WERI-Rb-1 (cell line): ENCODE data around the gene NECTIN1.
A peak's percentile ranks its signal among the peaks of the same experiment; 100 is the strongest.

Experiments
- DNase-seq: peaks from one replicate; pipeline ENCODE4 v3.0.0-alpha.2; 2020
- H3K27ac ChIP-seq: fragments of 250-450 bp; sonication (Bioruptor Pico); 2 replicates; pipeline ENCODE4 v1.5.1; 2020; ENCODE audit warnings: mild to moderate bottlenecking, moderate library complexity
- H3K27me3 ChIP-seq: fragments of 250-450 bp; sonication (Bioruptor Pico); 2 replicates; pipeline ENCODE4 v1.5.1; 2021; ENCODE audit warnings: mild to moderate bottlenecking, low read depth, moderate library complexity; ENCODE audit not compliant: insufficient read depth, severe bottlenecking
- H3K36me3 ChIP-seq: fragments of 250-450 bp; sonication (Bioruptor Pico); 2 replicates; pipeline ENCODE4 v1.5.1; 2020; ENCODE audit warnings: mild to moderate bottlenecking, moderate library complexity
- H3K4me3 ChIP-seq: 2 replicates; pipeline ENCODE4 v1.5.1; 2011; ENCODE audit warnings: low read depth, mild to moderate bottlenecking, control low read depth, low read length
- H3K9me3 ChIP-seq: fragments of 250-450 bp; sonication (Bioruptor Pico); 2 replicates; pipeline ENCODE4 v1.5.1; 2021; ENCODE audit warnings: mild to moderate bottlenecking, moderate library complexity; ENCODE audit not compliant: severe bottlenecking
- CTCF ChIP-seq: IDR thresholded peaks from 2 replicates; pipeline ENCODE4 v1.5.1; 2011; ENCODE audit warnings: low read depth, mild to moderate bottlenecking, control low read depth, inconsistent platforms, low read length

Gene NECTIN1

GRCh38 chr11:119623682-119624081, 105.3 kb downstream of the NECTIN1 start:
- DNase-seq: no peak
- H3K27ac ChIP-seq: no peak overlapping the region
- H3K4me3 ChIP-seq: no peak overlapping the region
- no peaks in the 10 kb centered on the region for H3K36me3 ChIP-seq
- H3K27me3 ChIP-seq: no peaks in the 10 kb centered on the region
- TF ChIP-seq CTCF: no peak
- H3K9me3 ChIP-seq: no peaks in the 10 kb centered on the region

GRCh38 chr11:119622454-119623143, 106.4 kb downstream of the NECTIN1 start:
- H3K9me3 ChIP-seq: no peaks in the 10 kb centered on the region
- TF ChIP-seq CTCF: 0 out of 2 replicates have a peak, but pooled peaks have one; percentile 22
- H3K27ac ChIP-seq: no peak overlapping the region
- DNase-seq: no peak
- no peak overlapping the region for H3K4me3 ChIP-seq
- H3K27me3 ChIP-seq: no peaks in the 10 kb centered on the region
- H3K36me3 ChIP-seq: no peaks in the 10 kb centered on the region

GRCh38 chr11:119619665-119620064, 109.3 kb downstream of the NECTIN1 start:
- Histone ChIP-seq H3K4me3 (no peak overlapping the region), H3K36me3 (no peaks in the 10 kb centered on the region), H3K9me3 (no peaks in the 10 kb centered on the region), H3K27ac (no peak overlapping the region), H3K27me3 (no peaks in the 10 kb centered on the region)
- no peak for TF ChIP-seq CTCF
- no peak for DNase-seq

GRCh38 chr11:119618208-119618909, 110.6 kb downstream of the NECTIN1 start:
- Histone ChIP-seq H3K9me3 (no peaks in the 10 kb centered on the region), H3K36me3 (no peaks in the 10 kb centered on the region), H3K27me3 (no peaks in the 10 kb centered on the region), H3K27ac (no peak overlapping the region), H3K4me3 (no peak overlapping the region)
- DNase-seq: no peak
- no peak for TF ChIP-seq CTCF

- DNase-seq: peak; percentile 48
- peaks cover 8% of the 10 kb centered on the region for H3K9me3 ChIP-seq
- no peaks in the 10 kb centered on the region for H3K27me3 ChIP-seq
- no peak overlapping the region for H3K27ac ChIP-seq
- TF ChIP-seq CTCF: no peak
- no peaks in the 10 kb centered on the region for H3K36me3 ChIP-seq
- H3K4me3 ChIP-seq: no peak overlapping the region
Measured at GRCh38 chr11:119617340-119617713, 111.7 kb downstream of the NECTIN1 start.
